ENCODE measurements around the gene HS6ST3.

DNA sequence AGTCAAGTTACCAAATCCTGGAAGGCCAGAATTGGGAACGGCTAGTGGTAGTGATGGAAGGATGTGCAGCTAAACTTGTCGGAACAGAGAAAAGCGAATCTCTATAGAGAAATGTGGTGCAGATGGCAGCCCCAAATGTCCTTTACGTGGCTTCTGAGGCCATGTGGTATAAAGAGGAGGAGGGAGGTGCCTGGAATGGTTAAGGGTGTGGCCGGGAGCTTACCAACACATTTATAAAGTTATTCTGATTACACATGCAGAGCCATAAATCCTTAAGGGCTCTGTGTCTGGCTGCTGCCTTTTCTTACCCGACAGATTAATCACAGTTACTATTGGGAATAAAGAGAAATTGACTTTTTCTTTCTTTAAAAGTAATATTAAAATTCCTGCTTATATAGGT is 714.3 kb downstream of the HS6ST3 start:
- no peak for TF ChIP-seq CTCF (conservative IDR thresholded peaks at IDR 0.05 in 1 of 2, IDR thresholded peaks at IDR 0.05 in 1 of 2; ENCODE audit: low read depth in 1 of 2, low read length in 2 of 2)
- TF ChIP-seq EZH2 (IDR thresholded peaks at IDR 0.05; ENCODE audit: low read length, missing control alignments): no peak
